Stimulated activated CD4-positive, alpha-beta T cell treated with anti-CD3 and anti-CD28 coated beads, Interleukin-2, amount 100 ng/mL, for 24 hours (primary cell): ENCODE measurements around the gene FER1L5.

Experiments
- DNase-seq, 2 donors: peaks; one replicate each; pipeline ENCODE4 v3.0.0-alpha.2; 2020

The FER1L5 gene

DNA sequence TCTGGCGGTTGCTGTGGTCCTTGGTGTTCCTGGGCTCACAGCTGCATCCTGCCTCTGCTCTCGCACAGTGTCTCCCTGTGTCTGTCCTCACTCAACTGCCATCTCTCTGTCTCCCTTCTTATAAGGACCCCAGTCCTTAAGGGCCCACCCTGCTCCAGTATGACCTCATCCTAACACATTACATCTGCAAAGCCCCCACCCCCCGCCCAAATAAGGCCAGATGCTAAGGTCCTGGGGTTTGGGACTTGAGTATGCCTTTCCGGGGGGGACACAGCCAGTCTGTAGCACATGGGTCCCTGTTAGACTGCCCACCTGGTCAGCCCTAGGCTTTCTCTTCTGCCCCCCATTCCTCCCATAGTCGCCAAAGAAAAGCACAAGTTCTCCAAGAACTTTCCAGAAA is 40.7 kb downstream of the FER1L5 start:
- no peak for DNase-seq

DNA sequence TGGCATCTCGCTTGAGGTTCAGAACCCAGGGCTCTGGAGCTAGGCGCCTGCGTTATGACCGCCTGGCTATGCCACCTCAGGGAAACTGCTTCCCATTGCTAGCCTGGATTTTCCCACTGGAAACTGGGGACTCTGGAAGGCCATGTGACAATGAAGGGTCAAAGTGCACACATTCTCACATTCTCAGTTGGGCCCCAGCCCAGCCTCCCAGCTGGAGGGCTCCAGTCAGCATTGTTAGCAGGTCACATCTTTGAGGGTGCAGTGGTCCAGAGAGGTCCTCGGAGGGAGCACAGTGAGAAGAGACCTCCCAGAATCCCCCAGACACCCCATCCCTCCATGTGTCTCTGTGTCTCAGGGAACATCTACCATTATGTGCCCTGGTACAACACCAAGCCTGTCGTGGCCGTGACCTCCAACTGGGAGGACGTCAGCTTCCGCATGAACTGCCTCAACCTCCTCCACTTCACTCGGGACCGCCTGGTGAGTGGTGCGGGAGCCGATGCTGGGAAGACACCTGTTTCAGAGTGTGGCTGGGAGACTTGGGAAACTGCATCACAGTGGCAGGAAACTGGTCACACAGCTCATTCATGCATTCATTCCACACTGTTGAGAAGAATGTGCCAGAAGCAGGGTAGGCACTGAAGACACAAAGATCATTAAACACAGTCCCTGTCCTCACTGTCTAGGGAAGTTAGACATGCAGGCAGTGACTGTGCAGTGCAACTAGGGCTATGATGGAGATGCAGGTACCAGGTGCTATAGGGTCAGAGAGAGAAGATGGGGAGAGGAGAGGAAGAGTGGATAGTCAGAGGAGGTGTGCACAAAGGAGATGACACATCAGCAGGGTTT is 41.6 kb downstream of the FER1L5 start:
- no peak for DNase-seq

DNA sequence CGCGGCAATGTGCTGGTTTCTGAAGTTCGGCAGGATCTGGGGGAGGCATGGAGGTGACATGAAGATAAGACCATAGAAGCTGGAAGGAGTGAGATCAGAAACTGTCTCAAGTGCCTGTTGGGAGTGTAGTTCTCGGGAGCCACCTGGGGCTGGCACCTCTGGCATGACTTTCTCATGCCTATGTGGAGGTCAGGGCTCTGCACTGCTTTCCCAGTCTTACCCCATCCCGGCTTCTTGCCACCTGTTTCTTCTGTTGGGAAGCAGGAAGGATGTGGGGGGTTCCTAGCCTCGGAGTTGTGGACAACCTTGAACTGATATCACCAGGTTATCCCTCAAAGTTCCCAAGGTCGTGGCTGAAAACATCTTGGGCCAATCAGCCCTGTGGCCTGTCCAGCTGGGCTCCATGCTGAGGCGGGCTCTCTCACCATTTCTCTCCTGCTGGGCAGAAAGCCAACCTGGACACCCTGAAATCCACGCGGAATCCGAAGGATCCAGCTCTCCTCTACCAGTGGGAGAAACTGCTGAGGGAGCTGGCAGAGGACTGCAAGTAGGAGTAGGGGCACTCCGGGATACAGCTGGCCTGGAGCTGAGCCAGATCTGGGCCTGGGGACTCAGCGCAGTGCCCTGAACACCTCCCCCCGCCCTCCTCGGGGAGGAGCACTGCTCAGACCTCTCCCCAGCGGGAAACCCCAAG is 42.5 kb downstream of the FER1L5 start:
- DNase-seq = no peak

DNA sequence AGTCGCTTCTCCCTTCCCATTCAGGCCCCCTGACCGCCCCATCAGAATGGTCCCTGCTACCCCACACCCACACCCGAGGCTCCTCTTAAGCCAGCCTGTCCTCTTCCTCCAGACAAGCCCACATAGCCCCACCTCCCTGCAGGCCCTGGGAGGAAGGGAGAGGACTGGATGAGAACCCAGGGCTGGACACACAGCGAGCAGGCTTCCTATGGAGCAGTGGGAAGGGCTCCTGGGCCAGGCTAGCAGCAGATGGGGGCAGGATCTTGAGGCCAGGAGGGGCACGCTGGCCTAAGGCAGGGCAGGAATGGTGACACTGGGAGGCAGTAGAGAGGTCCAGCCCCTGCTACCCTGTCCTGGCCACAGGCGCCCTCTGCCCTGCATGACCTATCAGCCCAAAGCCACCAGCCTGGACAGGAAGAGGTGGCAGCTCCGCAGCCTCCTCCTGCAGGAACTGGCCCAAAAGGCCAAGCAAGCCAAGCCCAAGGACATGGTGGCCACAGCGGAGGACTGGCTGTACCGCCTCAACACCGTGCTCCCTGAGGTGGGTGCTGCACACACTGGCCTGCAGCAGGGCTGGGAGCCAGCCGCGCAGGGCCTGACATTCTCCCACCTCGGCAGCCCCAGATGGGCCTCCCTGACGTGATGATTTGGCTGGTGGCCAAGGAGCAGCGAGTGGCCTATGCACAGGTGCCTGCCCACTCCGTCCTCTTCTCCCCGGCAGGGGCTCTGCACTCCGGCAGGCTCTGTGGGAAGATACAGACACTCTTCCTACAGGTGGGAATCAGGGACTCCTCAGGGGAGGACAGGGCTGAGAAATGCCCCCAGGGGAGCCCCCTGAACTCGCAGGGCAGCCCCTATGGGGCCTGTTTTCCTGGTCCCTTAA is 43.3 kb downstream of the FER1L5 start:
- no peak for DNase-seq

DNA sequence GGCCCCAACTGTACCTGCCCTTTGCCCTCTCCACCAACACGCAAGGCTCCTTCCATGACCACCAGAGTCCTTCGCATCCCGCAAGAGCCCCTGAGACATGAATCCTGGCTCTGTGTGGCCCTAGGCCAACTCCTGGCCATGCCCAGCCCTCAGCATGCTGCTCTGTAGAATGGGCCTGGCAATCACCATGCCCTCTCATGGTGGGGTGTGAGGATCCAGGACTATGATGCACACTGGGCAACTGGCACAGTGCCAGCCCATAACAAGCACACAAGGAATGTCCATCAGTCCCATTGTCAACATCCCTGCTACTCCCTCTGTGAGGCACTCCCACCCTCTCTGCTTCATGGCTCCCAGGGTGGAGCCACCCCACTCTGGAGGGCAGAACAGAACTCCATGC is 44.7 kb downstream of the FER1L5 start:
- no peak for DNase-seq

DNA sequence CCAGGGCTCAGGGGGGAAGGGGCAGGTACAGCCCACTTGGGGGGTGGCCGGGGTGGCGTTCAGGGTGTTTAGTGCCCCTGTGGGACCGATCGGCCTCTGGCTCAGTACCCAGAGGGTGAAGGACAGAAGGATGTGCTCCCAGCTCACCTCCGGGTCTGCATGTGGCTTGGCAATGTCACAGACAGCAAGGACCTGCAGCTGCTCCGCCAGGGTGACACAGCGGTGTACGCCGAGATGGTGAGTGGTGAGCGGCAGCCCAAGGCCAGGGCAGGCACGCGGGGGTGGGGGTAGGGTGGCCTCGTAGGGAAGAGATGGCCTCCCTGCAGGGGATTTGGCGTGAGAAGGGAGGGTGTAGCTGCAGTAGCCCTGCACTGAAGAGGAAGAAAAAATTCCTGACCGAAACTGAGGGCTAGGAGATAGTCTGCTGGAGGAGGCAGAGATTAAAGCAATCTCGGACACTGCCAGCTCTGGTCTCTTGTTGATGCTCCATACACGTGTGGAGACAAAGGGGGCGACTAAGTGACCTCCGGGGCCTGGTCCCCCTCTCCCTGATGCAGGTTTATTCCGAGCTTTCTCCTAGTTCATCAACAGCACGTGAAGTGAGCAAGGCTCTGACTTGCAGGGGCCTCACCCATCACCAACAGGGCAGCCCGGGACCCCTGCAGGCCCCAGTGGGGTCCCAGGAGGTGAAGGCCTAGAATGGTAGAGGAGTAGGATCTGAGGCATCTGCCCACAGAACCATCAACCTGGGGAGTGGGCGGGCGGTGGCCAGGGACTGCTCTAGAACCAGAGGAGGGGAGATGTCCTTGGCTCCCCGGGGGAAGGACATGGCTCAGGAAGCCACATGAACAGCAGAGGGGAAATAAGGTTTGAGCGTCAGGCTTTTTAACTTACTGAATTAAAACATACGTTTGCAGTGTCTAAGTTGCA is 45.4 kb downstream of the FER1L5 start:
- DNase-seq = no peak

DNA sequence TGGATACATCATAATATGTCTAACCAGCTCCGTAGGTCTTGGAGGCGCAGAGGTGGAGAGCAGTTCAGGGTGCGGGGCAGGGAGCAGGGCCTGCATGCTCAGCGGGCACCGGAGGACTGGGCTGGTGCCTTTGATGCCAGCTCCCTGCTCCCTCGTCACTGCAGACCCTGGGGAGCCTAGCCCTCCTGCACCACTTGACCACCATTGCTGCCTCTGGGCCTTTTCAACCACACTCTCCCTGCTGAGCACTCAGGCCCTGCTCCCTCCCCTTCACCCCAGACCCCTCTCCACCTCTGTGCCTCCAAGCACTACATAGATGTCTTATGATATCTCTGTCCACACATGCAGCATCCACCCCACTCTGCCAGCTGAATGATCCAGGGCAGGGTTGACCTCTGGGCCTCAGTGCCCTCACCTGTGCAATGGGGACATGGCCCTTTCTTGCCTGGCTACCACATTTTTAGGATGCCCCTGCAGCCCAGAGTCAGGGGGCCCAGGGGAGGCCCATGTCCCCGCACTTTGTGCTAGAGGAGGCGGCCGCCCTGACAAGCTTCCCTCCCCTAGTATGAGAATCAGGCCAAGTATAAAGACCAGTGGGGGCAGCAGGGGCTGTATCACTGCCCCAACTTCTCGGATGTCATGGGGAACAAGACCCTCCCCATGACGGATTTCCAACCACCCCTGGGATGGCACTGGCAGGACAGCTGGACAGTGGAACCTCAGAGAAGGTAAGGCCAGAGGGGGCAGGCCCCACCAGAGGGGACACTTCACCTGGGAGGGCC is 46.3 kb downstream of the FER1L5 start:
- DNase-seq = no peak

DNA sequence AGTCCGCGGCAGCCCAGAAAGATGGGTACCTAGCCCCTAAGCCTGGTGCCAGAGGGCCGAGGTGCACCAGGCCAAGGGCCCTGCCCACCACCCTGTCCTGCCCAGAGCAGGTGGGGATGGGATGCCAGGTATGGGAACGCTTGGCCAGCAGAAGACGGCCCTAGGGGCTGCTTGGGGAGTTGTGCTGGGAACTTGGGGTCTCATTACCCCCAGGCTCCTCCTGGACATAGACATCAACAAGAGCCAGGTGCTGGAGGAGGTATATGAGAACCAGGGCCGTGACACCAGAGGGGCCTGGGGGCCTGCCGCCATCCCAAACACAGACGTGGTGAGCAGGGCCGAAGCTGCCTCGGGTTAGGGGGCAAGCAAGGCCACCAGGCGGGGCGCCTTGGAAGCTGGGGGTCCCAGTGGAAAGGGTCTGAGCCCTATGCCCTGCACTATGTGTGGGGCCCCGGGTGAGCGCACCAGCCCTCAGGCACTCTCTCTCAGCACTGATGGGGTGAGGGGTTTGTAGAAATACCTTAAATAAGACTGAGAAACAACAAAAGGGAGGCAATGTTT is 46.9 kb downstream of the FER1L5 start:
- no peak for DNase-seq

DNA sequence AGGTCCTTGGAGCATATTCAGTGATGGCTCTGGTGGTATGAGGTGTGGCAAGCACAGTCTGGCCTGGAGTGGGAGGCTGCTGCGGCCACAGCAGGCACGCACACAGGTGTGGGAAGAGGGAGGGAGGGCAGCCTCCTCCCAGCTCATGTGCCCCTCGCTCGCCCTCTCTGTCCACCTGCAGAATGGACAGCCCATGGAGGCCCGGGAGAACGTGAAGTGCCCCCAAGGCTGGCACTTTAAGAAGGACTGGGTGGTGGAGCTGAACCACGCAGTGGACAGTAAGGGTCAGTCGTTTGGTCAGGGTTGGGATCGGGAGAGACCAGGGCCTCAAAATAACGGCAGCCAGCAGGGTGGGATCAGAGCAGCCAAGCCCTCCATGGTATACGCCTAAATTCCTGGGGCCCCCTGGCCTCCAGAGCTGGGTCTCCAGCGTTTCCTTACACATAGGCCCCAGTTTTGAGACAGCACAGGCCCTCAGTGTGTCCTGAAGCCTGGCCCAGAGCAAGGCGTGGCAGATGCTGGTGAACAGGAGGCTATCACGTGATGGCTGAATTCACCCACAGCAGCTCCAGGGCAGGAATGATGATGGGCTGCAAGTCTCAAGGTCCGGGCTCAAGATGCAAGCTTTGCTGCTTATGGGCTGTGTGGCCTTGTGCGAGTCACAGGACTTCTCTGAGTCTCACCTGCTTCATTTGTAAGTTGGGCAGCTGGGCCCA is 47.9 kb downstream of the FER1L5 start:
- no peak for DNase-seq

DNA sequence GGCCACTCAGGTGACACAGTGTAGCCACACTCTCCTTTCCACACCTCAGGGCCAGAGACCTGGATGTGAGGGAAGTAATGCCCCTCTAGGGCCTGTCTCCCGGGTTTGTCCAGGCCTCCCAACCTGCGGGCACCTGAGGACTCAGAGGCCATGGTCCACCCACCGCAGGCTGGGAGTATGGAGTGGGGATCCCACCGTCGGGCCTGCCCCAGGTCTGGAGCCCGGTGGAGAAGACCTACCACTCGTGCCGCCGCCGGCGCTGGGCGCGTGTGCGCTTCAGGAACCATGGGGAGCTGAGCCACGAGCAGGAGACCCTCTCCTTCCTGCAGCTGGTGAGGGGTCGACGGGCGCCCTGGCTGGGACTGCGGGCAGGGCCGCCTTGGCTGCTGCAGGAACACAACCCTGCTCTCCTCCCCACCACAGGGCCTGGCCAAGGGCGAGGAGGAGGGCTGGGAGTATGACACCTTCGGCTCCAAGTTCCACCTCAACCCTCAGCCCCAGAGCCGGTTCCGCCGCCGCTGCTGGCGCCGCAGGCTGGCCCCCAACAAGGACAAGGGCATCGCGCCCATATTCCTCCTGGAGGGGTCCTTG is 48.6 kb downstream of the FER1L5 start:
- no peak for DNase-seq

DNA sequence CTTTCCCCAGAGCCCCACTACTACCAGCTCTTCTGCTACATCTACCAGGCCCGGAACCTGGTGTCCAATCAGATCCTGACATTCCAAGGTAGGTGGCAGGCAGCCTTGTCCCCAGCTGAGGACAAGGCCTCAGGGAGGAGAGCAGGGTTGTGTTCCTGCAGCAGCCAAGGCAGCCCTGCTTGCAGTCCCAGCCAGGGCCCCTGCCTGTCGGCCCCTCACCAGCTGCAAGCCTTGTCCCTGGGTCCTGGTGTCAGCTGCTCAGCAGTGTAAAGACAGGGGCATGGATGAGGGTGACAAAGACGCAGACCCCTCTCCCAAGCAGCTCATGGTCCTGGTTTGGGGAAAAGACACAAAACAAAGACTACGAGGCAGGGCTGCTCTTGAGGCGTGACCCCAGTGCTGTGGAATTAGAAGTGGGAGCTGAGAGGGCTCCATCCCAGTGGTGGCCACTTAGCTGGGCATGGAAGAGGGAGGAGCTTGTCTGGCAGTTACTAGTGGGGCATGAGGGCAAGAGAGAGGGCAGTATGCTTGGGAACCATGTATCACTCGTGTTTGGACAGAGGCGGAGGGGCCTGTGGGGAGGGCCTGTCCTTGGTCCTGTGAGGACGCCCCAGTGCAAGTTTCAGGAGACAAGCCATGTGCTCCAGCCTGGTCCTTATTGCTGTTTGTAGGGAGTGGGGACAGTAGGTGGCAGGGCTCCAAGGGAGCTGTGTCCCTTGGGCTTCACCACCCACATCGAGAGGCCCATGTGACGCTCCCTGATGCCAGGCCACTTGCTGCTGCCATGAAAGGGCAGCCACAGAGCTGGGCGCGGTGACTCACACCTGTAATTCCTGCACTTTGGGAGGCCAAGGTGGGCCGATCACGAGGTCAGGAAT is 49.8 kb downstream of the FER1L5 start:
- no peak for DNase-seq

DNA sequence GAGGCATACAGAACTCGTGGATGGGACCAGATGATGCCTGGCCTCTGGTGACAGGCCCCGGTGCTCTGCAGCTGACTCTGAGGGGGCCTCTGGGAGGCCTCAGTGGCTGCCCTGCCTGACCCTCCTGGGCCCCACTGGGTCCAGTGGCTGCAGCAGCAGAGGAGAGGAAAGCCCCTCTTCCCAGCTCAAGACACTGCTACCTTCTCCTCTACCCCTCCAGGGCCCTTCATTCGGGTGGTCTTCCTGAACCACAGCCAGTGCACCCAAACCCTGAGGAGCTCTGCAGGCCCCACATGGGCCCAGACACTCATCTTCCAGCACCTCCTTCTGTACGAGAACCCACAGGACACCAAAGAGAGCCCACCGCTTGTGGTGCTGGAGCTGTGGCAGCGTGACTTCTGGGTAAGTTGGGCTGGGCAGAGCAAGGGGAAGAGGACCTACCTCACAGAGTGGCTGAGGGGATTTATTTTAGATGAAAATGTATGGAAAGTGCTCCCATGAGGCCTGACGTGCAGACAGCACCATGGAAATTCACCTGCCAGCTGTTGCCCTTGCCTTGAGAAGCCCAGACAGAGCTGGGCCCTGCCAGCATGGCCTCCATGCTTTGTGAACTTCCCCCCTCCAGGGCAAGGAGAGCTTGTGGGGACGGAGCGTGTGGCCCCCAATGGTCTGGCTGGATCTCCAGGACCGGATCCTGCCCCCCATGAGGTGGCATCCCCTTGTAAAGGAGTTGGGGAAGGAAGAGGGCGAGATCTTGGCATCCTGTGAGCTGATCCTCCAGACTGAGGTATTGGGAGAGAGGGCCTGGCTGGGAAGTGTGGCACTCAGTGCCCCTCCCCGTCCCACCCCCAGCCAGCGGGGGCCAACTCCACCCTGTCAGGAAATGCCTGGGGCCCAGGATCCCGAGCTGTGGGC is 51.0 kb downstream of the FER1L5 start:
- DNase-seq = no peak

DNA sequence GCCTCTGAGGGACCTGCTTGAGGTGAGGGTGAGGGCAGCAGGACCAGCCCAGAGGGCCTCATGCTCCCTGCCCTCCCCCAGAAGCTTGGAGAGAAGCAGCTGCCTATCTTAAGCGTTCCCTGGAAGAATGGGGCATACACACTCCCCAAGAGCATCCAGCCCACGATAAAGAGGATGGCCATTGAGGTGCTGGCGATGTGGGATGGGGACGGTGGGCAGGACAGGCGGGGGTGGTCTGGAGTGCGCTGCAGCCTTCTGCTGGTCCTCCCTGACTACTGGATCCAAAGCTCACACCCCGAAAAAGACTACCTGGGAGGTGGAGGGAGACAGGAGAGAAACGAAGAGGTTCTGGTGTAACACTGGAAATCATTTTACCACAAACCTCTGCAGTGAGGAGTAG is 51.7 kb downstream of the FER1L5 start:
- no peak for DNase-seq

DNA sequence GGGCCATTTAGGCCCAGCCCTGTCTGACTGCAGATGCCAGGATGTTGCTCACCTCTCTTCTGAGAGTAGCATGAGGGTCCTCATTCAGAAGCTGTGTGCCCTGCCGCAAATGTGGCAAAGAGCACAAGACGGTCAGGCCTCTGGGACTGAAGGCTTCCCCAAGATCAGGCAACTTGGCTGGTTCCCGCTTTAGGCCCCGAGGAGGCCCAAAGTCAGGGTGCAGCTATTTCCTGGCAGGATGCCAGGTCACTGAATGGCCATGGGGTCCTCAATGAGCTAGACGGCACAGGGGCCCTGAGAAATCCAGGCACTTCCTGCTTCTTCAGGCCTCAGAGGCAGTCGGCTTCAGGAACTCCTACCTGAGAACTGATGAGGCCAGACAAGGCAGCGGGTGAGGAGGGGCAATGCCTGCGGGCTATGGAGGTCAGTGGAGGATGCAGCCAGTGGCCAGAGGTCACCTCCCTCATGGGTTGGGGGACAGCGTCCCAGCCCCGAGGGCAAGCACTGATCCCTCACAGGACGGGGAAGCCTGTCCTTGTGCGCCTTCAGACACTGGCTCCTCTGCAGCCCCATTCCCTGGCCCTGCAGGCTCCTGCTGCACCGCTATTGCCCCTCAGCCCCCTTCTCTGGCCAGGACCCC is 52.4 kb downstream of the FER1L5 start:
- no peak for DNase-seq

DNA sequence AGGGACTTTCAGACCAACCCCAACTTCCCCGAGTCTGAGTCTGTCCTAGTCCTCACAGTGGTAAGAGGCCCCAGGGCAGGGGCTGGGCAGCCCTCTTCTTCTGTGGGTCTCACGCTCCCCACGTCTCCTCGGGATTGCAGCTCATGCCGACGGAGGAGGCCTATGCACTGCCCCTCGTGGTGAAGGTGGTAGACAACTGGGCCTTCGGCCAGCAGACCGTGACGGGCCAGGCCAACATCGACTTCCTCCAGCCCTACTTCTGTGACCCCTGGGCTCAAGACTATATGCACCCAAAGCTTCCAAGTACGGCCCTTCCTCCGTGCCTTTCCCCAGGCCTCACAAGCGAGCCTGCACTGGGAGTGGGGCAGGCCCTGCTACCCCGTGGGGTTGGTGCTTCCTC is 53.0 kb downstream of the FER1L5 start:
- DNase-seq = no peak

DNA sequence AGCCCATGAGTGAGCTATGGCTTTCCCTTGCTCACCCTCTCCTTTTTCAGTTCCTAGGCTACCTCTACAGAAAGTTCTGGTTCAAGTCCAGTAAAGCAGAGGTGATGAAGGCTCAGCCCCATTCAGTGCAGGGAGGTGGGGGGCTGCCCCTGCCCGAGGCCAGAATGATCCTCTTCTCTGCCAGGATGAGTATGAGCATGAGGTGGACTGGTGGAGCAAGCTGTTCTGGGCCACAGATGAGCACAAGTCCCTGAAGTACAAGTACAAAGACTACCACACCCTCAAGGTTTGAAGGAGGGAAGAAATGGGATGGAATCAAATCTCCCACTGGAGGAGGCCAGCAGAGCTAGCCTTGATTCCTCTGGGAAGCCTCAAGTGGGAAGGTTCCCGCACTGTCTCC is 54.9 kb downstream of the FER1L5 start:
- DNase-seq = no peak

DNA sequence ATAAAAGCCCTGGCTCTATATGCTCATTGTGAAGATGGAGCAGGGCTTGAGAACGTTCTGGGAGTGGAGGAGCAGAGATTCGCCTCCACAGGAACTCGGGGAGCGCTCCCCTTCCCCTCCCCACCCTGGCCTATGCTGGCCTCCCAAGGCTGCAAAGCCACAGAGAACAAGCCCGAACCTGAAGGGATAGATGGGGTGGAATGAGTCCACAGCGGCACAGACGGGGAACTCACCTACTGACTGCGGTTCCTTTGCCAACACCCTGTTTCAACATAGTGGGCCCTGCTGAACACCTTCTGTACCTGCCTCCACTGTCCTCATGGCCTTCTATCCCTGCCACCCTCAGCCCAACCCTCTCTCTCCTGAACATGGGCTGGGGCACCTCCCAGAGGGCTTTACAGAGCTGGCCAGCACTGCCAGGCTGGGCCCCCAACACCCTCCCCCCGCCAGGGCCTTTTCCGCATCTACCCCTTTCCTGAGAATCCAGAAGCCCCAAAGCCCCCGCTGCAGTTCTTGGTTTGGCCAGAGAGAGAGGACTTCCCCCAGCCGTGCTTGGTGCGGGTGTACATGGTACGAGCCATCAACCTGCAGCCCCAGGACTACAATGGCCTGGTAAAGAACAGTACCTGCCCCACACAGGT is 55.8 kb downstream of the FER1L5 start:
- DNase-seq = no peak
